SJSA1 (cell line): Measurements from ENCODE around the gene OSTF1. TPM values are rescaled to one million over a fixed set of nuclear protein-coding genes. Genes with fewer than 3 reads are reported as not detected.

ENCODE experiments used
- DNase-seq, 2 experiments: peaks; one replicate each; pipeline ENCODE4 v3.0.0-alpha.2; 2015 to 2020; ENCODE audit warnings: low spot score in 2 of 2, low read depth in 1 of 2
- H3K27ac ChIP-seq: fragments of 250-450 bp; sonication (Bioruptor Pico); 2 replicates; pipeline ENCODE4 v1.5.1; 2020; ENCODE audit warnings: mild to moderate bottlenecking, moderate library complexity
- H3K27me3 ChIP-seq: fragments of 250-450 bp; sonication (Bioruptor Pico); replicated peaks from 2 replicates; pipeline ENCODE4 v1.5.1; 2020; ENCODE audit warnings: mild to moderate bottlenecking, moderate library complexity
- H3K36me3 ChIP-seq: fragments of 250-450 bp; sonication (Bioruptor Pico); 2 replicates; pipeline ENCODE4 v1.5.1; 2020; ENCODE audit warnings: mild to moderate bottlenecking
- H3K4me1 ChIP-seq: fragments of 250-450 bp; sonication (Bioruptor Pico); replicated peaks from 2 replicates; pipeline ENCODE4 v1.6.1; 2021; ENCODE audit warnings: mild to moderate bottlenecking
- H3K4me3 ChIP-seq: fragments of 250-450 bp; sonication (Bioruptor Pico); 2 replicates; pipeline ENCODE4 v1.5.1; 2020; ENCODE audit warnings: mild to moderate bottlenecking
- H3K9me3 ChIP-seq: fragments of 250-450 bp; sonication (Bioruptor Pico); replicated peaks from 2 replicates; pipeline ENCODE4 v1.5.1; 2020; ENCODE audit warnings: mild to moderate bottlenecking
- total RNA-seq: library from RNA; depleted of rRNA; stranded (reverse); fragments of >200 nt; shearing (Covaris generic); gene quantifications from 2 replicates; pipeline ENCODE4 v1.2.3, GENCODE V29; 2014

Gene OSTF1
- total RNA-seq, 1 experiment from 2014 or later = 54.9 TPM

GRCh38 chr9:75092766-75093165, 4.5 kb downstream of the OSTF1 start:
- Histone ChIP-seq H3K27me3 (no peaks in the 10 kb centered on the region), H3K4me1 (peaks cover 28% of the 10 kb centered on the region), H3K9me3 (no peaks in the 10 kb centered on the region), H3K27ac (no peak overlapping the region), H3K36me3 (peaks cover 5% of the 10 kb centered on the region), H3K4me3 (no peak overlapping the region)
- DNase-seq = no peak

- DNase-seq = no peak
- Histone ChIP-seq H3K27me3 (no peaks in the 10 kb centered on the region), H3K9me3 (no peaks in the 10 kb centered on the region), H3K27ac (no peak overlapping the region), H3K4me3 (no peak overlapping the region), H3K4me1 (peaks cover 22% of the 10 kb centered on the region), H3K36me3 (no peaks in the 10 kb centered on the region)
Observed at GRCh38 chr9:75096796-75097195, 8.5 kb downstream of the OSTF1 start.

- Histone ChIP-seq H3K4me3 (no peak overlapping the region), H3K4me1 (peaks cover 11% of the 10 kb centered on the region), H3K36me3 (no peaks in the 10 kb centered on the region), H3K27me3 (no peaks in the 10 kb centered on the region), H3K9me3 (no peaks in the 10 kb centered on the region), H3K27ac (no peak overlapping the region)
- no peak for DNase-seq
Observed at GRCh38 chr9:75101004-75101588, 12.8 kb downstream of the OSTF1 start.

GRCh38 chr9:75102177-75102790, 14.0 kb downstream of the OSTF1 start:
- Histone ChIP-seq H3K36me3 (no peaks in the 10 kb centered on the region), H3K27ac (no peak overlapping the region), H3K9me3 (no peaks in the 10 kb centered on the region), H3K27me3 (no peaks in the 10 kb centered on the region), H3K4me1 (no peaks in the 10 kb centered on the region), H3K4me3 (no peak overlapping the region)
- DNase-seq = no peak

- no peak for DNase-seq
- no peaks in the 10 kb centered on the region for H3K27me3 ChIP-seq
- no peaks in the 10 kb centered on the region for H3K9me3 ChIP-seq
- no peaks in the 10 kb centered on the region for H3K36me3 ChIP-seq
- no peaks in the 10 kb centered on the region for H3K4me1 ChIP-seq
- no peak overlapping the region for H3K4me3 ChIP-seq
- no peak overlapping the region for H3K27ac ChIP-seq
Observed at GRCh38 chr9:75104607-75105006, 16.3 kb downstream of the OSTF1 start.

- DNase-seq = no peak
- Histone ChIP-seq H3K27me3 (no peaks in the 10 kb centered on the region), H3K4me3 (no peak overlapping the region), H3K27ac (no peak overlapping the region), H3K9me3 (no peaks in the 10 kb centered on the region), H3K4me1 (no peaks in the 10 kb centered on the region), H3K36me3 (no peaks in the 10 kb centered on the region)
Observed at GRCh38 chr9:75105019-75105540, 16.8 kb downstream of the OSTF1 start.

- Histone ChIP-seq H3K4me3 (no peak overlapping the region), H3K9me3 (no peaks in the 10 kb centered on the region), H3K27ac (no peak overlapping the region), H3K27me3 (no peaks in the 10 kb centered on the region), H3K4me1 (no peaks in the 10 kb centered on the region), H3K36me3 (no peaks in the 10 kb centered on the region)
- DNase-seq = no peak
Observed at GRCh38 chr9:75105841-75106240, 17.5 kb downstream of the OSTF1 start.

- no peak overlapping the region for H3K27ac ChIP-seq
- H3K9me3 ChIP-seq = no peaks in the 10 kb centered on the region
- H3K36me3 ChIP-seq = no peaks in the 10 kb centered on the region
- H3K27me3 ChIP-seq = no peaks in the 10 kb centered on the region
- no peak for DNase-seq
- no peak overlapping the region for H3K4me3 ChIP-seq
- H3K4me1 ChIP-seq = no peaks in the 10 kb centered on the region
Observed at GRCh38 chr9:75106857-75107256, 18.5 kb downstream of the OSTF1 start.

- Histone ChIP-seq H3K27ac (no peak overlapping the region), H3K4me1 (no peaks in the 10 kb centered on the region), H3K9me3 (no peaks in the 10 kb centered on the region), H3K4me3 (no peak overlapping the region), H3K27me3 (no peaks in the 10 kb centered on the region), H3K36me3 (no peaks in the 10 kb centered on the region)
- no peak for DNase-seq
Observed at GRCh38 chr9:75108571-75108970, 20.3 kb downstream of the OSTF1 start.

GRCh38 chr9:75109210-75109839, 21.0 kb downstream of the OSTF1 start:
- Histone ChIP-seq H3K4me3 (no peak overlapping the region), H3K27me3 (no peaks in the 10 kb centered on the region), H3K9me3 (no peaks in the 10 kb centered on the region), H3K36me3 (no peaks in the 10 kb centered on the region), H3K4me1 (no peaks in the 10 kb centered on the region), H3K27ac (no peak overlapping the region)
- DNase-seq = no peak

GRCh38 chr9:75111019-75111622, 22.8 kb downstream of the OSTF1 start:
- Histone ChIP-seq H3K9me3 (no peaks in the 10 kb centered on the region), H3K4me3 (no peak overlapping the region), H3K4me1 (no peaks in the 10 kb centered on the region), H3K36me3 (no peaks in the 10 kb centered on the region), H3K27ac (no peak overlapping the region), H3K27me3 (no peaks in the 10 kb centered on the region)
- DNase-seq = no peak

GRCh38 chr9:75112789-75113188, 24.5 kb downstream of the OSTF1 start:
- no peak overlapping the region for H3K27ac ChIP-seq
- H3K9me3 ChIP-seq = no peaks in the 10 kb centered on the region
- H3K27me3 ChIP-seq = no peaks in the 10 kb centered on the region
- no peaks in the 10 kb centered on the region for H3K4me1 ChIP-seq
- no peak overlapping the region for H3K4me3 ChIP-seq
- no peaks in the 10 kb centered on the region for H3K36me3 ChIP-seq
- no peak for DNase-seq

GRCh38 chr9:75116306-75116705, 28.0 kb downstream of the OSTF1 start:
- Histone ChIP-seq H3K27ac (no peak overlapping the region), H3K4me1 (no peaks in the 10 kb centered on the region), H3K9me3 (no peaks in the 10 kb centered on the region), H3K36me3 (0 out of 2 replicates have a peak, but pooled peaks cover 3% of the 10 kb centered on the region), H3K4me3 (no peak overlapping the region), H3K27me3 (no peaks in the 10 kb centered on the region)
- DNase-seq = no peak

GRCh38 chr9:75117564-75117963, 29.2 kb downstream of the OSTF1 start:
- no peak for DNase-seq
- H3K9me3 ChIP-seq = no peaks in the 10 kb centered on the region
- H3K4me3 ChIP-seq = no peak overlapping the region
- no peak overlapping the region for H3K27ac ChIP-seq
- 0 out of 2 replicates have a peak, but pooled peaks cover 3% of the 10 kb centered on the region for H3K36me3 ChIP-seq
- H3K4me1 ChIP-seq = no peaks in the 10 kb centered on the region
- H3K27me3 ChIP-seq = no peaks in the 10 kb centered on the region
